Esophagus squamous epithelium (tissue), 5 donors: ENCODE measurements around the gene LMLN. TPM values are rescaled to one million over a fixed set of nuclear protein-coding genes. Genes with fewer than 3 reads are reported as not detected.
"Not testable (repeated sequence)": the region's sequence is repeated elsewhere in the genome, so short reads cannot be mapped to it uniquely, and the experiment has no call there.

Experiments
- DNase-seq: peaks from one replicate; lab custom pipeline; 2025; lab: John Stamatoyannopoulos, UW
- H3K27ac ChIP-seq, 4 donors: fragments of 200-600 bp; sonication (generic); one replicate each; pipeline ENCODE4 v1.5.1; 2016 to 2019; ENCODE audit warnings: mild to moderate bottlenecking in 1 of 4
- H3K27me3 ChIP-seq, 4 donors: fragments of 200-600 bp; sonication (generic); 1 replicate in 3 of 4; 2 replicates in 1 of 4; pipeline versions ENCODE4 v1.5.1 to v1.6.0; 2017 to 2021; ENCODE audit warnings: antibody characterized with exemption in 1 of 4
- H3K36me3 ChIP-seq, 3 donors: fragments of 200-600 bp; sonication (generic); one replicate each; pipeline ENCODE4 v1.5.1; 2016 to 2019
- H3K4me1 ChIP-seq, 3 donors: fragments of 200-600 bp; sonication (generic); one replicate each; pipeline ENCODE4 v1.5.1; 2017 to 2019
- H3K4me3 ChIP-seq, 4 donors: fragments of 200-600 bp; sonication (generic); 1 replicate in 3 of 4; 2 replicates in 1 of 4; pipeline ENCODE4 v1.5.1; 2016 to 2019; ENCODE audit warnings: mild to moderate bottlenecking in 2 of 4, moderate library complexity in 1 of 4
- H3K9me3 ChIP-seq, 3 donors: fragments of 200-600 bp; sonication (generic); one replicate each; pipeline ENCODE4 v1.5.1; 2016 to 2019
- POLR2A ChIP-seq, 4 donors: fragments of 450-650 bp; IDR thresholded peaks; one replicate each; pipeline ENCODE4 v1.6.1; 2017; ENCODE audit warnings: antibody characterized with exemption in 4 of 4, mild to moderate bottlenecking in 4 of 4, moderate library complexity in 3 of 4
- WGBS, 2 donors: methylation state at CpG; one replicate each; pipeline ENCODE4 v1.1.5; 2018; 5-methylcytosine and 5-hydroxymethylcytosine counted together
- intact Hi-C: fragments of 100-400 bp; cut with DNase I; formaldehyde crosslinking; loops from one replicate; pipeline ENCODE4 v1.15.0; 2022
- total RNA-seq, 4 donors: library from RNA; depleted of rRNA; stranded (reverse); fragments of >200 nt; gene quantifications; one replicate each; pipeline ENCODE4 v1.1.0, GENCODE V29; 2016
- TF ChIP-seq, protein P1 (sequence below), 6 experiments: fragments of 450-650 bp in 4 of 6; fragments of 200-600 bp in 2 of 6; sonication (generic) in 2 of 6; IDR thresholded peaks; one replicate each; pipeline ENCODE4 v1.5.1; 2016 to 2019; ENCODE audit warnings: antibody characterized with exemption in 6 of 6, mild to moderate bottlenecking in 4 of 6, moderate library complexity in 4 of 6
- donor health status: DM: yes; HTN: yes; CAD: no.

LMLN gene, protein sequence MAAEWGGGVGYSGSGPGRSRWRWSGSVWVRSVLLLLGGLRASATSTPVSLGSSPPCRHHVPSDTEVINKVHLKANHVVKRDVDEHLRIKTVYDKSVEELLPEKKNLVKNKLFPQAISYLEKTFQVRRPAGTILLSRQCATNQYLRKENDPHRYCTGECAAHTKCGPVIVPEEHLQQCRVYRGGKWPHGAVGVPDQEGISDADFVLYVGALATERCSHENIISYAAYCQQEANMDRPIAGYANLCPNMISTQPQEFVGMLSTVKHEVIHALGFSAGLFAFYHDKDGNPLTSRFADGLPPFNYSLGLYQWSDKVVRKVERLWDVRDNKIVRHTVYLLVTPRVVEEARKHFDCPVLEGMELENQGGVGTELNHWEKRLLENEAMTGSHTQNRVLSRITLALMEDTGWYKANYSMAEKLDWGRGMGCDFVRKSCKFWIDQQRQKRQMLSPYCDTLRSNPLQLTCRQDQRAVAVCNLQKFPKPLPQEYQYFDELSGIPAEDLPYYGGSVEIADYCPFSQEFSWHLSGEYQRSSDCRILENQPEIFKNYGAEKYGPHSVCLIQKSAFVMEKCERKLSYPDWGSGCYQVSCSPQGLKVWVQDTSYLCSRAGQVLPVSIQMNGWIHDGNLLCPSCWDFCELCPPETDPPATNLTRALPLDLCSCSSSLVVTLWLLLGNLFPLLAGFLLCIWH
- 1 to 10 TPM; 3.5 to 5.2 (median 4.4) TPM for total RNA-seq

DNA sequence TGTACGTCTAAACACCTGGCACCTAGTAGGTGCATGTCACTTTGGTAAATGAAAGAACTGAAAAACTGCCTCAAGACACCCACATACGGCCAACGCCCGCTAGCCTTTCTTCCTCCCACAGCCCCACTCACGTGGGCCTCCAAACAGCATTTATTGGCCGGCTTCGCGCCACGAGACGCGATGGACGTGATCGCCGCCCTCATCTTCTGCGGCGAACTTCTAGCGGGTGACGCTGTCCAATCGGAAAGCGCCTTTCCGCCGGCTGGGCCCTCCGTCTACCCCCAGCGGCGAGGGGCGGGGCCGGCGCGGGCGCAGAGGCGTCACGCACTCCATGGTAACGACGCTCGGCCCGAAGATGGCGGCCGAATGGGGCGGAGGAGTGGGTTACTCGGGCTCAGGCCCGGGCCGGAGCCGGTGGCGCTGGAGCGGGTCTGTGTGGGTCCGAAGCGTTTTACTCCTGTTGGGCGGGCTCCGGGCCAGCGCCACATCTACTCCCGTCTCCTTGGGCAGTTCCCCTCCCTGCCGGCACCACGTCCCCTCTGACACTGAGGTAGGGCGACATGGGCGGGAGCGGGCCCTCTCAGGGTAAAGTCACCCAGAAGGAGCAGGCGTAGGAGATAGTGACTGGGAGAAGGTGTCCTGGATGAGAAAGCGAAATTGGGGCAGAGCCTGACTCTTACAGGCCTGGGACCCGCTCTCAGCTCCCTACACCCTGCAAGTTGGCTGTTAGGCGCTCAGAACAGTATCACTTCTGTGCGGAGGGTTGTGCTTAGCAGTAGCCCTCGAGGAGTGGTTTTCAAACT, at the start of gene LMLN:
Gene LMLN (plus strand): TSS at position 327 of the 803 bp plus-strand sequence. CDS start 29 bp downstream, at position 356.
- peaks cover 6 to 19% (median 9%) of the 10 kb centered on the region in 3 donors for H3K36me3 ChIP-seq
- intact Hi-C loops: no loop called here
- peak; percentile 75 for DNase-seq
- peak within 1 kb of the TSS; percentile 80 to 89 (median 84) for H3K27ac ChIP-seq
- WGBS, 2 donors: 0 to 4% methylated on average over 16 to 21 of the region's 62 CpGs
- H3K4me1 ChIP-seq: peaks cover 15 to 47% (median 20%) of the 10 kb centered on the region in 3 donors
- peak in 3 of 4 donors; percentile 33 to 64 (median 47) for TF ChIP-seq POLR2A (IDR thresholded peaks at IDR 0.05)
- TF ChIP-seq, protein P1, sequence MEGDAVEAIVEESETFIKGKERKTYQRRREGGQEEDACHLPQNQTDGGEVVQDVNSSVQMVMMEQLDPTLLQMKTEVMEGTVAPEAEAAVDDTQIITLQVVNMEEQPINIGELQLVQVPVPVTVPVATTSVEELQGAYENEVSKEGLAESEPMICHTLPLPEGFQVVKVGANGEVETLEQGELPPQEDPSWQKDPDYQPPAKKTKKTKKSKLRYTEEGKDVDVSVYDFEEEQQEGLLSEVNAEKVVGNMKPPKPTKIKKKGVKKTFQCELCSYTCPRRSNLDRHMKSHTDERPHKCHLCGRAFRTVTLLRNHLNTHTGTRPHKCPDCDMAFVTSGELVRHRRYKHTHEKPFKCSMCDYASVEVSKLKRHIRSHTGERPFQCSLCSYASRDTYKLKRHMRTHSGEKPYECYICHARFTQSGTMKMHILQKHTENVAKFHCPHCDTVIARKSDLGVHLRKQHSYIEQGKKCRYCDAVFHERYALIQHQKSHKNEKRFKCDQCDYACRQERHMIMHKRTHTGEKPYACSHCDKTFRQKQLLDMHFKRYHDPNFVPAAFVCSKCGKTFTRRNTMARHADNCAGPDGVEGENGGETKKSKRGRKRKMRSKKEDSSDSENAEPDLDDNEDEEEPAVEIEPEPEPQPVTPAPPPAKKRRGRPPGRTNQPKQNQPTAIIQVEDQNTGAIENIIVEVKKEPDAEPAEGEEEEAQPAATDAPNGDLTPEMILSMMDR (IDR thresholded peaks at IDR 0.05): peak in 1 of 6 experiments; percentile 34
- H3K9me3 ChIP-seq: no peaks in the 10 kb centered on the region
- H3K27me3 ChIP-seq: no peaks in the 10 kb centered on the region
- H3K4me3 ChIP-seq: peak within 1 kb of the TSS; percentile 74 to 90 (median 88)

DNA sequence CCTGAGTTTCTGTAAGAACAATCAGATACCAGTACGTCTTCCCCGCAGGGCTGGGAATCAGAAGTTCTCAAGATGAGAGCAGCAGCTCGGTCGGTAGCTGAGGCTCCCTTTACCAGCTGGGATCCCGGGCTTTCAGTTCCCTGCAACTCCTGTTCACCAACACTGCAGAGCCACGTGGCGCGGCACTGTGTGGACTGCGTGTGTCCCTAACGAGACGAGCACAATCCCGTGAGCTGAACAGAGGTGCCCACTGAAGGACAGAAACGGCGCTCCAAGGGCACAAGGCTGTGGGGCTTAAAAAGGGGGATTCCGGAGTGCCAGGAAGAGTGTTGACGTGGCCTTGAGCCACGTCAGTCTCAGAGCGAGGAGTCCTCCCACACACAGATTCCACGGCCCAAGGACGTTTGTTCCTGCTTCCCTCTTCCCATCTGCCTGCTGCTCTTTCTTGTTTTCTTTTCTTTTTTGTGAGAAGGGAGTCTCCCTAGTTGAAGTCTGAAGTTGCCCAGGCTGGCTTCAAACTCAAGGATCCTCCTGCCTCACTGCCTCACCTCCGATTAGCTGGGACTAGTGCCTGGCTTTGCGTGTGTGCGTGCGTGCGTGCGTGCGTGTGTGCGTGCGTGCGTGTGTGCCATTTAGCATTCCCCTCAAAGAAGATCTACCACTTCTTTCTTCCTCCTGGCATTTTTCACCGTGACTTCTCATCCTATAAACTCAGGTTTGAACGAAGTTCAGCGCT, 47.1 kb upstream of the LMLN start:
- H3K27me3 ChIP-seq: no peaks in the 10 kb centered on the region
- intact Hi-C loops: no loop called here
- DNase-seq: no peak
- H3K4me1 ChIP-seq: no peaks in the 10 kb centered on the region
- H3K27ac ChIP-seq: no peak overlapping the region
- H3K4me3 ChIP-seq: no peak overlapping the region
- 78 to 82% methylated on average over 20 to 27 of the region's 33 CpGs for WGBS, 2 donors
- H3K36me3 ChIP-seq: peaks cover 0 to 6% (median 0%) of the 10 kb centered on the region in 3 donors
- no peak for TF ChIP-seq POLR2A (IDR thresholded peaks at IDR 0.05)
- TF ChIP-seq, protein P1 (IDR thresholded peaks at IDR 0.05): no peak
- no peaks in the 10 kb centered on the region for H3K9me3 ChIP-seq

DNA sequence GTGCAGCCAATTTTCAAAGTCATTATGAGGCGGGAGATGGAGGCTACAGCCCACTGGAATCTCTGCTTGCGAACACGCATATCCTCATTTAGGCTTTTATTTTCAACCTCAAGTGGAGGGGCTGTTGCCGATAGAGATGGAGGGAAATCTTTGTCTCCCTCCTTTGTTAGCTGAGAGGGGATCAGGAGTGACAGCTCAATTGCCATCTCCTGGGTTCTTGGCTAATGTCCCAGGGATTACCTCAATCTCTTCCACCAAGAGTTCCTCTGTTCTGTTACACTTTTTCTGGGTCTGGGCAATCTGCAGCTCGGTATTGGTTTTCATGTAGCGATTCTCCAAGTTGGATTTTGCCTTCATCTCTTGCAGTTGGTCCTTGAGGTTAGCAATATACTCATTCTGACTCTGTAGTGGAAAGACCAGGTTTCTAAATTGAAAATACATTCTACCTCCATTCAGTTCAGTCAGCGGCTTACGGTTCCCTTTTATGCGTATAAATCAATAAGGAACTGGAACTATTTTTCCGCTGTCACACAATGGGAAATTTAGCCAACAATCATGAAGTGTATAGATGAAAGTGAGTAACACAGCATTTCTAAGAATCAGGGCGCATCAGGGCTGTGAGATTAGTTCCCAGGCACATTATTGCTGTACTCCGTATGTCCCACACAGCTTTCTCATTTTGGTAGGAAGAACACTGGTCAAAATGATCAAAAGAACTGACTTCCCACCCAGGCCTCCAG, 46.2 kb upstream of the LMLN start:
- 87 to 91% methylated on average over 12 of the region's 12 CpGs for WGBS, 2 donors

DNA sequence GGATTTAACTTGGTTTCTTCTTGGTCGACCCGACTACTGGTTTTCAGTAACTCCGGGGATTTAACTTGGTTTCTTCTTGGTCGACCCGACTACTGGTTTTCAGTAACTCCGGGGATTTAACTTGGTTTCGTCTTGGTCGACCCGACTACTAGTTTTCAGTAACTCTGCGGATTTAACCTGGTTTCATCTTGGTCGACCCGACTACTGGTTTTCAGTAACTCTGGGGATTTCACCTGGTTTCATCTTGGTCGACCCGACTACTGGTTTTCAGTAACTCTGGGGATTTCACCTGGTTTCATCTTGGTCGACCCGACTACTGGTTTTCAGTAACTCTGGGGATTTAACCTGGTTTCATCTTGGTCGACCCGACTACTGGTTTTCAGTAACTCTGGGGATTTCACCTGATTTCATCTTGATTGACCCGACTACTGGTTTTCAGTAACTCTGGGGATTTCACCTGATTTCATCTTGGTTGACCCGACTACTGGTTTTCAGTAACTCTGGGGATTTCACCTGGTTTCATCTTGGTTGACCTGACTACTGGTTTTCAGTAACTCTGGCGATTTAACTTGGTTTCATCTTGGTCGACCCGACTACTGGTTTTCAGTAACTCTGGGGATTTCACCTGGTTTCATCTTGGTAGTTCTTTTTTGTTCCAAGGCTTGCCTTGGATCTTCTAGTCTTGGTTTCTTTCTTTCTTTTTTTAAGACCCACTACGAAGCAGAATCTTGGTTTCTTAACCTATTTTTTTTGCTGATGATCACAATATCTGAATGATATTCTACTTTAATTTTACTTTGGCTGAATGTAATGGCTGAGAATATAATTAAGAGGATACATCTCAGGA, 38.4 kb upstream of the LMLN start:
- 69 to 75% methylated on average over 18 to 20 of the region's 24 CpGs for WGBS, 2 donors
- H3K9me3 ChIP-seq, H3K27ac ChIP-seq, H3K27me3 ChIP-seq, H3K4me1 ChIP-seq, H3K4me3 ChIP-seq, intact Hi-C loops, DNase-seq: not testable (repeated sequence)
- H3K36me3 ChIP-seq: peaks cover 0 to 19% (median 0%) of the 10 kb centered on the region in 3 donors

More for the DNA sequence above, 46.2 kb upstream of the LMLN start:
- Histone ChIP-seq H3K27me3 (no peaks in the 10 kb centered on the region), H3K27ac (no peak overlapping the region), H3K36me3 (peaks cover 0 to 6% (median 0%) of the 10 kb centered on the region in 3 donors), H3K4me3 (no peak overlapping the region), H3K4me1 (no peaks in the 10 kb centered on the region), H3K9me3 (no peaks in the 10 kb centered on the region)
- DNase-seq: no peak
- TF ChIP-seq, protein P1 (IDR thresholded peaks at IDR 0.05): no peak
- no peak for TF ChIP-seq POLR2A (IDR thresholded peaks at IDR 0.05)
- intact Hi-C loops: no loop called here
